ENCODE measurements around the gene FBLN5. TPM values are rescaled to one million over a fixed set of nuclear protein-coding genes. Genes with fewer than 3 reads are reported as not detected.

FBLN5 gene
- total and polyA plus RNA-seq, 4 donors = 3.9 to 21.8 (median 14.8) TPM

DNA sequence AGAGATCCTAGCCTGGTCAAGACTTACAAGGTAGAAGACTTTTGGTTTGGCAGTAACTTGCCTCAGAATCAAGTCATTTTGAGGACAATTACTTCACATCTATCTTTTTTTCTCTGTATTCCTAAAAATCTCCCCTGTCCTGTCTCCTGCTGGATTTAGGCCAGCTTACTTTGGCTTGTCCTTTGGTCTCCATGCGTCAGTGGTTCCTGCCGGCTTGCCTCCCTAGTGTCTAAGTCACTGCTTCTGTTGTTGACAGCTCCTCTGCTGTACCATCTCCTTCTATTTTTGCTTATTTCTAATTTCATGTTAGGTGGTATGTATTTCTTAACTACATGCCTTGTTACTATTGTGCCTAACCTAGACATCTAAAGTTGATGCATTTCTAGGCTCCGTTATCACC lies 39.7 kb upstream of the FBLN5 start:
- H3K9ac ChIP-seq (ENCODE audit: low read depth in 1 of 2, low read length in 2 of 2) = no peak overlapping the region
- H3K4me3 ChIP-seq (ENCODE audit: low read depth in 1 of 3, low read length in 3 of 3) = no peak overlapping the region
- TF ChIP-seq MAX (IDR thresholded peaks at IDR 0.05) (no peak), RAD21 (IDR thresholded peaks at IDR 0.05) (no peak), SP1 (IDR thresholded peaks at IDR 0.05) (no peak)
- H3K36me3 ChIP-seq (ENCODE audit: control insufficient read depth in 4 of 4, insufficient read depth in 3 of 4, low read depth in 1 of 4, low read length in 3 of 4) = peaks cover 5 to 27% (median 19%) of the 10 kb centered on the region in 4 donors
- 81% methylated on average over 3 of the region's 3 CpGs for WGBS
- no peak overlapping the region for H3K27ac ChIP-seq (ENCODE audit: low read depth in 1 of 2, low read length in 2 of 2)
- H3K9me3 ChIP-seq (ENCODE audit: control insufficient read depth in 4 of 4, low read length in 3 of 4) = no peaks in the 10 kb centered on the region
- no peaks in the 10 kb centered on the region for H3K27me3 ChIP-seq (ENCODE audit: control insufficient read depth in 4 of 4, insufficient read depth in 4 of 4, low read length in 3 of 4)
- no peak for DNase-seq (ENCODE audit: low spot score)
- H3K4me1 ChIP-seq (ENCODE audit: control insufficient read depth in 4 of 4, insufficient read depth in 4 of 4, low read length in 3 of 4) = peaks cover 0 to 13% (median 1%) of the 10 kb centered on the region in 4 donors

DNA sequence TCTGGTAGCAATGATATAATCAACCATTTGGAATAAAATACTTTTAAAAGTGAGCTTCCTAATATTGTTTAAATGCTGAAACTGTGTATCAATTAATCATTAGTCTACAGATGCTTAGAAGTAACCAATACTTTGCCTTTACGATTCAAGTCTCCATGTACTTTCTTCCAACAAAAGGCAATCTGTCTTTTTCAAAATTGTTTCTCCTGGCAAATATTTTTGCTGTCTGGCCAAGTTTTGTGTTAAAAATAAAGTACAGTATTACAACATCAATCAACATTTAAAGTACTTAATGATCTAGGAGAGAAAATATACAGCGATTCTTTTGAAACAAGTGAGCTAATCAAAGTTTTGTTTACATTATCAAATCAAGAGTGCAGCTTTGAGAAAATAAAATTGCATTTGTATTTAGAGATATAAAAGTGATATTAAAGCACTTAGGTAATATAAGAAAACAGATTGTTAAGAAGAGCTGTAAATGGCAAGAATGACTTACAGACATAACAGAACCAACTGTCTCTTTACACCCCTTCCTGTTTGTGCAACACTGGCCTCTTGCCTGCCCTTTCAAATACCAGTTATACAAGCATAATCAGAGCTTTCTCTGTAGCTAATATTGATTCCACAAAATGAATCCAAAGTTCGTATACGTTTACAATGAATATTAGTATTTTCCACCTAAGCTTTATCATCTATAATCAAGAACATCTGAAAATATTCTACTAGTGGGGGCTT lies 38.2 kb upstream of the FBLN5 start:
- TF ChIP-seq HNF4G (IDR thresholded peaks at IDR 0.05) (peak; percentile 16), JUND (IDR thresholded peaks at IDR 0.05) (no peak), TAF1 (conservative IDR thresholded peaks at IDR 0.05) (no peak), HNF4A (conservative IDR thresholded peaks at IDR 0.05) (peak in 1 of 2 donors; percentile 30), NR2F2 (IDR thresholded peaks at IDR 0.05) (peak; percentile 43)
- H3K27me3 ChIP-seq (ENCODE audit: control insufficient read depth in 4 of 4, insufficient read depth in 4 of 4, low read length in 3 of 4) = no peaks in the 10 kb centered on the region
- H3K9ac ChIP-seq (ENCODE audit: low read depth in 1 of 2, low read length in 2 of 2) = no peak overlapping the region
- H3K27ac ChIP-seq (ENCODE audit: low read depth in 1 of 2, low read length in 2 of 2) = no peak overlapping the region
- peaks cover 2 to 16% (median 12%) of the 10 kb centered on the region in 4 donors for H3K36me3 ChIP-seq (ENCODE audit: control insufficient read depth in 4 of 4, insufficient read depth in 3 of 4, low read depth in 1 of 4, low read length in 3 of 4)
- no peak overlapping the region for H3K4me3 ChIP-seq (ENCODE audit: low read depth in 1 of 3, low read length in 3 of 3)
- peaks cover 0 to 13% (median 1%) of the 10 kb centered on the region in 4 donors for H3K4me1 ChIP-seq (ENCODE audit: control insufficient read depth in 4 of 4, insufficient read depth in 4 of 4, low read length in 3 of 4)
- no peaks in the 10 kb centered on the region for H3K9me3 ChIP-seq (ENCODE audit: control insufficient read depth in 4 of 4, low read length in 3 of 4)
- no peak for DNase-seq (ENCODE audit: low spot score)
- WGBS = 25% methylated on average over 4 of the region's 4 CpGs

- H3K4me1 ChIP-seq (ENCODE audit: control insufficient read depth in 4 of 4, insufficient read depth in 4 of 4, low read length in 3 of 4) = peaks cover 0 to 13% (median 1%) of the 10 kb centered on the region in 4 donors
- peaks cover 2 to 14% (median 11%) of the 10 kb centered on the region in 4 donors for H3K36me3 ChIP-seq (ENCODE audit: control insufficient read depth in 4 of 4, insufficient read depth in 3 of 4, low read depth in 1 of 4, low read length in 3 of 4)
- H3K27me3 ChIP-seq (ENCODE audit: control insufficient read depth in 4 of 4, insufficient read depth in 4 of 4, low read length in 3 of 4) = no peaks in the 10 kb centered on the region
- 92% methylated on average over 4 of the region's 4 CpGs for WGBS
- peak; percentile 26 for TF ChIP-seq NR2F2 (IDR thresholded peaks at IDR 0.05)
- no peak for TF ChIP-seq HNF4G (IDR thresholded peaks at IDR 0.05)
- peak in 1 of 2 donors; percentile 22 for TF ChIP-seq RXRA (IDR thresholded peaks at IDR 0.05)
- no peak overlapping the region for H3K9ac ChIP-seq (ENCODE audit: low read depth in 1 of 2, low read length in 2 of 2)
- no peaks in the 10 kb centered on the region for H3K9me3 ChIP-seq (ENCODE audit: control insufficient read depth in 4 of 4, low read length in 3 of 4)
- no peak overlapping the region for H3K27ac ChIP-seq (ENCODE audit: low read depth in 1 of 2, low read length in 2 of 2)
- H3K4me3 ChIP-seq (ENCODE audit: low read depth in 1 of 3, low read length in 3 of 3) = no peak overlapping the region
- no peak for DNase-seq (ENCODE audit: low spot score)
These were observed 37.5 kb upstream of the FBLN5 start for GRCh38 chr14:91985008-91985407.

DNA sequence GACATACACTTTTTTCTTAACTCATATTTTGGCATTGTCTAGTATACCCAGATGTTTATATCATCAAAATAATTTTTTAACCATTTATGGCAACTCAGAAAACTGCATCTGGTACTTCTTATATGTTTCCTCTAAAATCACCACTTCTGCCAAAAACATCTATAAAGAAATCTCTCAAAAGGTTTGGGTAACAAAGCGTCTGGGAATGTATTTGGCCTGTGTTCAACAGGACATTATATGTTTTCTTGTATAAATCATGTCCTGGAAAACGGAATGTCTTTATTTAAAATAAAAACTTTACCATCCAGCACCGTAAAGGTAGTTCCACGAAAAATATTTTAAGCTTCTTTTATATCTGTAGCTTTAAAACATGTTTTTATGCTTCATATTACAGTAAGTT lies 36.1 kb upstream of the FBLN5 start:
- Histone ChIP-seq H3K36me3 (ENCODE audit: control insufficient read depth in 4 of 4, insufficient read depth in 3 of 4, low read depth in 1 of 4, low read length in 3 of 4) (peaks cover 2 to 16% (median 8%) of the 10 kb centered on the region in 4 donors), H3K27ac (ENCODE audit: low read depth in 1 of 2, low read length in 2 of 2) (no peak overlapping the region), H3K9ac (ENCODE audit: low read depth in 1 of 2, low read length in 2 of 2) (no peak overlapping the region), H3K27me3 (ENCODE audit: control insufficient read depth in 4 of 4, insufficient read depth in 4 of 4, low read length in 3 of 4) (no peaks in the 10 kb centered on the region), H3K4me3 (ENCODE audit: low read depth in 1 of 3, low read length in 3 of 3) (no peak overlapping the region), H3K4me1 (ENCODE audit: control insufficient read depth in 4 of 4, insufficient read depth in 4 of 4, low read length in 3 of 4) (peaks cover 0 to 13% (median 1%) of the 10 kb centered on the region in 4 donors), H3K9me3 (ENCODE audit: control insufficient read depth in 4 of 4, low read length in 3 of 4) (no peaks in the 10 kb centered on the region)
- no peak for DNase-seq (ENCODE audit: low spot score)
- 92% methylated on average over 4 of the region's 4 CpGs for WGBS
- no peak for TF ChIP-seq MAX (IDR thresholded peaks at IDR 0.05)
- TF ChIP-seq, protein P1, sequence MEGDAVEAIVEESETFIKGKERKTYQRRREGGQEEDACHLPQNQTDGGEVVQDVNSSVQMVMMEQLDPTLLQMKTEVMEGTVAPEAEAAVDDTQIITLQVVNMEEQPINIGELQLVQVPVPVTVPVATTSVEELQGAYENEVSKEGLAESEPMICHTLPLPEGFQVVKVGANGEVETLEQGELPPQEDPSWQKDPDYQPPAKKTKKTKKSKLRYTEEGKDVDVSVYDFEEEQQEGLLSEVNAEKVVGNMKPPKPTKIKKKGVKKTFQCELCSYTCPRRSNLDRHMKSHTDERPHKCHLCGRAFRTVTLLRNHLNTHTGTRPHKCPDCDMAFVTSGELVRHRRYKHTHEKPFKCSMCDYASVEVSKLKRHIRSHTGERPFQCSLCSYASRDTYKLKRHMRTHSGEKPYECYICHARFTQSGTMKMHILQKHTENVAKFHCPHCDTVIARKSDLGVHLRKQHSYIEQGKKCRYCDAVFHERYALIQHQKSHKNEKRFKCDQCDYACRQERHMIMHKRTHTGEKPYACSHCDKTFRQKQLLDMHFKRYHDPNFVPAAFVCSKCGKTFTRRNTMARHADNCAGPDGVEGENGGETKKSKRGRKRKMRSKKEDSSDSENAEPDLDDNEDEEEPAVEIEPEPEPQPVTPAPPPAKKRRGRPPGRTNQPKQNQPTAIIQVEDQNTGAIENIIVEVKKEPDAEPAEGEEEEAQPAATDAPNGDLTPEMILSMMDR (IDR thresholded peaks at IDR 0.05; ENCODE audit: low read depth, low read length, missing input control) = no peak
- no peak for TF ChIP-seq ATF3 (IDR thresholded peaks at IDR 0.05)
- TF ChIP-seq EGR1 (IDR thresholded peaks at IDR 0.05; ENCODE audit: low read depth in 2 of 2) = no peak
- TF ChIP-seq NR2F2 (IDR thresholded peaks at IDR 0.05) = no peak
- TF ChIP-seq HNF4G (IDR thresholded peaks at IDR 0.05) = no peak
- TF ChIP-seq RXRA (IDR thresholded peaks at IDR 0.05) = no peak
- TF ChIP-seq, protein P2, sequence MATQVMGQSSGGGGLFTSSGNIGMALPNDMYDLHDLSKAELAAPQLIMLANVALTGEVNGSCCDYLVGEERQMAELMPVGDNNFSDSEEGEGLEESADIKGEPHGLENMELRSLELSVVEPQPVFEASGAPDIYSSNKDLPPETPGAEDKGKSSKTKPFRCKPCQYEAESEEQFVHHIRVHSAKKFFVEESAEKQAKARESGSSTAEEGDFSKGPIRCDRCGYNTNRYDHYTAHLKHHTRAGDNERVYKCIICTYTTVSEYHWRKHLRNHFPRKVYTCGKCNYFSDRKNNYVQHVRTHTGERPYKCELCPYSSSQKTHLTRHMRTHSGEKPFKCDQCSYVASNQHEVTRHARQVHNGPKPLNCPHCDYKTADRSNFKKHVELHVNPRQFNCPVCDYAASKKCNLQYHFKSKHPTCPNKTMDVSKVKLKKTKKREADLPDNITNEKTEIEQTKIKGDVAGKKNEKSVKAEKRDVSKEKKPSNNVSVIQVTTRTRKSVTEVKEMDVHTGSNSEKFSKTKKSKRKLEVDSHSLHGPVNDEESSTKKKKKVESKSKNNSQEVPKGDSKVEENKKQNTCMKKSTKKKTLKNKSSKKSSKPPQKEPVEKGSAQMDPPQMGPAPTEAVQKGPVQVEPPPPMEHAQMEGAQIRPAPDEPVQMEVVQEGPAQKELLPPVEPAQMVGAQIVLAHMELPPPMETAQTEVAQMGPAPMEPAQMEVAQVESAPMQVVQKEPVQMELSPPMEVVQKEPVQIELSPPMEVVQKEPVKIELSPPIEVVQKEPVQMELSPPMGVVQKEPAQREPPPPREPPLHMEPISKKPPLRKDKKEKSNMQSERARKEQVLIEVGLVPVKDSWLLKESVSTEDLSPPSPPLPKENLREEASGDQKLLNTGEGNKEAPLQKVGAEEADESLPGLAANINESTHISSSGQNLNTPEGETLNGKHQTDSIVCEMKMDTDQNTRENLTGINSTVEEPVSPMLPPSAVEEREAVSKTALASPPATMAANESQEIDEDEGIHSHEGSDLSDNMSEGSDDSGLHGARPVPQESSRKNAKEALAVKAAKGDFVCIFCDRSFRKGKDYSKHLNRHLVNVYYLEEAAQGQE (IDR thresholded peaks at IDR 0.05) = no peak
- no peak for TF ChIP-seq TAF1 (conservative IDR thresholded peaks at IDR 0.05)

All from liver (tissue), 9 donors.